PC-3 (cell line): ENCODE data around the gene OTUD3. TPM values are rescaled to one million over a fixed set of nuclear protein-coding genes. Genes with fewer than 3 reads are reported as not detected.

Source experiments
- ATAC-seq: fragments of 200-7000 bp; cut with Tn5 transposase; 2 replicates; pipeline ENCODE4 v1.9.1; 2020; ENCODE audit warnings: mild to moderate bottlenecking, moderate library complexity
- BruUV-seq: library from RNA; stranded (reverse); fragments of 400-500 nt; replicated peaks from 2 replicates; lab custom pipeline; 2021; lab: Mats Ljungman, UMichigan
- CTCF ChIA-PET: fragments of 300-600 bp; sonication (Branson Sonifier 250); formaldehyde crosslinking; loops from one replicate; lab custom pipeline; 2022; ENCODE audit warnings: antibody characterized with exemption; lab: Charles Lee
- POLR2A ChIA-PET: fragments of 300-600 bp; sonication (Branson Sonifier 250); formaldehyde crosslinking; loops from one replicate; lab custom pipeline; 2022; ENCODE audit warnings: antibody characterized with exemption; ENCODE audit not compliant: unreplicated experiment; lab: Charles Lee
- DNase-seq: peaks from one replicate; pipeline ENCODE4 v3.0.0-alpha.2; 2015
- H2AFZ ChIP-seq: fragments of 300-600 bp; sonication (generic); 2 replicates; pipeline ENCODE4 v1.6.0; 2016; ENCODE audit warnings: antibody characterized with exemption, low read length
- H3F3A ChIP-seq: fragments of 300-600 bp; sonication (generic); one replicate; pipeline ENCODE4 v1.6.0; 2017; ENCODE audit warnings: antibody characterized with exemption, low read length, control low read depth, mild to moderate bottlenecking; ENCODE audit not compliant: unreplicated experiment
- H3K27ac ChIP-seq: fragments of 300-600 bp; sonication (generic); 2 replicates; pipeline ENCODE4 v1.5.1; 2016; ENCODE audit warnings: mild to moderate bottlenecking, low read length
- H3K27me3 ChIP-seq: fragments of 300-600 bp; sonication (generic); 2 replicates; pipeline ENCODE4 v1.6.1; 2016; ENCODE audit warnings: low read length, mixed read lengths
- H3K36me3 ChIP-seq: fragments of 300-600 bp; sonication (generic); 2 replicates; pipeline ENCODE4 v1.6.1; 2016; ENCODE audit warnings: low read depth, mixed run types, low read length, mixed read lengths
- H3K4me1 ChIP-seq: fragments of 300-600 bp; sonication (generic); 2 replicates; pipeline ENCODE4 v1.5.1; 2016; ENCODE audit warnings: low read length; ENCODE audit not compliant: insufficient read depth
- H3K4me2 ChIP-seq: fragments of 300-600 bp; sonication (generic); 2 replicates; pipeline ENCODE4 v1.6.0; 2016; ENCODE audit warnings: low read length
- H3K4me3 ChIP-seq: fragments of 300-600 bp; sonication (generic); 2 replicates; pipeline ENCODE4 v1.5.1; 2016; ENCODE audit warnings: mild to moderate bottlenecking, low read length, mixed read lengths
- H3K79me2 ChIP-seq: fragments of 300-600 bp; sonication (generic); 2 replicates; pipeline ENCODE4 v1.6.1; 2017; ENCODE audit warnings: low read length, mixed read lengths
- H3K9ac ChIP-seq: fragments of 300-600 bp; sonication (generic); 2 replicates; pipeline ENCODE4 v1.6.0; 2016; ENCODE audit warnings: mild to moderate bottlenecking, low read length
- H3K9me2 ChIP-seq: fragments of 300-600 bp; sonication (generic); replicated peaks from 2 replicates; pipeline ENCODE4 v1.6.1; 2016; ENCODE audit warnings: mixed run types, low read length, mixed read lengths
- H3K9me3 ChIP-seq: fragments of 300-600 bp; sonication (generic); 2 replicates; pipeline ENCODE4 v1.6.1; 2016; ENCODE audit warnings: low read length, mixed read lengths
- H4K20me1 ChIP-seq: fragments of 300-600 bp; sonication (generic); 2 replicates; pipeline ENCODE4 v1.6.1; 2016; ENCODE audit warnings: low read length, mixed read lengths
- EZH2 ChIP-seq: fragments of 300-600 bp; sonication (generic); IDR thresholded peaks from one replicate; pipeline ENCODE4 v1.6.1; 2017; ENCODE audit warnings: antibody characterized with exemption, mild to moderate bottlenecking, low read length; ENCODE audit not compliant: unreplicated experiment
- EZH2phosphoT487 ChIP-seq: fragments of 300-600 bp; sonication (generic); IDR thresholded peaks from 2 replicates; pipeline ENCODE4 v1.6.1; 2018; ENCODE audit warnings: mild to moderate bottlenecking, antibody characterized with exemption, low read length, borderline replicate concordance
- intact Hi-C: fragments of 100-400 bp; cut with micrococcal nuclease; formaldehyde crosslinking; loops from 2 replicates; pipeline ENCODE4 v1.9.0; 2023
- total RNA-seq: library from RNA; depleted of rRNA; stranded (reverse); fragments of >200 nt; gene quantifications from 2 replicates; pipeline ENCODE4 v1.2.3, GENCODE V29; 2014
- TF ChIP-seq, protein P1 (sequence below): fragments of 300-600 bp; sonication (generic); conservative IDR thresholded peaks from 2 replicates; pipeline ENCODE4 v1.5.1; 2017; ENCODE audit warnings: antibody characterized with exemption, low read depth, mild to moderate bottlenecking, low read length

The OTUD3 gene
- total RNA-seq, 1 experiment from 2014 or later = 9.9 TPM

GRCh38 chr1:19938472-19938871 lies 56.3 kb downstream of the OTUD3 start:
- Histone ChIP-seq H3K4me3 (no peak overlapping the region), H4K20me1 (no peaks in the 10 kb centered on the region), H3K79me2 (no peaks in the 10 kb centered on the region), H3K9ac (no peak overlapping the region), H3K27ac (no peak overlapping the region), H2AFZ (no peak overlapping the region), H3K27me3 (no peaks in the 10 kb centered on the region), H3F3A (no peaks in the 10 kb centered on the region), H3K36me3 (no peaks in the 10 kb centered on the region), H3K9me2 (no peaks in the 10 kb centered on the region), H3K4me2 (no peak overlapping the region), H3K9me3 (no peaks in the 10 kb centered on the region), H3K4me1 (no peaks in the 10 kb centered on the region)
- intact Hi-C loops = no loop called here
- ChIA-PET POLR2A (no interaction called here), CTCF (no interaction called here)
- TF ChIP-seq, protein P1, sequence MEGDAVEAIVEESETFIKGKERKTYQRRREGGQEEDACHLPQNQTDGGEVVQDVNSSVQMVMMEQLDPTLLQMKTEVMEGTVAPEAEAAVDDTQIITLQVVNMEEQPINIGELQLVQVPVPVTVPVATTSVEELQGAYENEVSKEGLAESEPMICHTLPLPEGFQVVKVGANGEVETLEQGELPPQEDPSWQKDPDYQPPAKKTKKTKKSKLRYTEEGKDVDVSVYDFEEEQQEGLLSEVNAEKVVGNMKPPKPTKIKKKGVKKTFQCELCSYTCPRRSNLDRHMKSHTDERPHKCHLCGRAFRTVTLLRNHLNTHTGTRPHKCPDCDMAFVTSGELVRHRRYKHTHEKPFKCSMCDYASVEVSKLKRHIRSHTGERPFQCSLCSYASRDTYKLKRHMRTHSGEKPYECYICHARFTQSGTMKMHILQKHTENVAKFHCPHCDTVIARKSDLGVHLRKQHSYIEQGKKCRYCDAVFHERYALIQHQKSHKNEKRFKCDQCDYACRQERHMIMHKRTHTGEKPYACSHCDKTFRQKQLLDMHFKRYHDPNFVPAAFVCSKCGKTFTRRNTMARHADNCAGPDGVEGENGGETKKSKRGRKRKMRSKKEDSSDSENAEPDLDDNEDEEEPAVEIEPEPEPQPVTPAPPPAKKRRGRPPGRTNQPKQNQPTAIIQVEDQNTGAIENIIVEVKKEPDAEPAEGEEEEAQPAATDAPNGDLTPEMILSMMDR = no peak
- TF ChIP-seq EZH2phosphoT487 = no peak
- TF ChIP-seq EZH2 = no peak
- DNase-seq (no peak), ATAC-seq (no peak)
- BruUV-seq = no TSS peak

DNA sequence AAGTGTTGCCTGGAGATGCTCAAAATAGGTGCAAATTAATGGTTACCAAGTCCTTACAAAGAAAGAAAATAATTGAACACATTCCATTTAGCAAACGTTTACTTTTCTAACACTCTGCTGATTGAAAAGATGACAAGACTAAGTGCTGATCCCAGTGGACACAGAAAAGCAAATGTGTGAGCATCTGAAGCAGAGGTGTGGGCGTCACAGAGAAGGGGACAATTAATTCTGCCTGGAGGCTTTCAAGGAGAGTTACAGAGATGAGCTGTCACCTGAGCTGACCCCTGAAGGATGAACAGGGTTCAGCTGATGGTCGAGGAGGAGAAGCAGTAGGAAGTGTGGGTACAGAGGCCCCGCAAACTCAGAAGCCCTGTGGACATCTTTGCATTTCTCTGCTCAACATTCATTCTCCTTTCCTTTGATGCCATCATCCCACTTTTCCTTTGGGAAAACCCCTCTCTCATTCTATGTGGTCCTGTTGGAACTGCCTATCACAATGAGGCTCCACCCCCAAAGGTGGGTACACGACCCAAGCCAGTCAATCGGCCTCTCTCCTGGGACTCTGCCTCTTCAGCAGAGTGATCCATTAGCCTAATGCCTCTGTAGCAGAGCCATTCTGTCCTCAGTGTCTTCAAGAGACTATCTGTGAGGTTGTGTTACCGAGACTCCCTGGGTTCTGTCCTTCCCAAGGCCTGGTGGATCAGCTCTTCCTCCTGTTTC lies 58.5 kb downstream of the OTUD3 start:
- H3K9me3 ChIP-seq = no peaks in the 10 kb centered on the region
- no peaks in the 10 kb centered on the region for H4K20me1 ChIP-seq
- H3K27ac ChIP-seq = no peak overlapping the region
- intact Hi-C loops = no loop called here
- no peak overlapping the region for H2AFZ ChIP-seq
- CTCF ChIA-PET = no interaction called here
- H3K4me2 ChIP-seq = no peak overlapping the region
- H3K36me3 ChIP-seq = no peaks in the 10 kb centered on the region
- no peaks in the 10 kb centered on the region for H3K79me2 ChIP-seq
- no TSS peak for BruUV-seq
- ATAC-seq = no peak
- no peak for DNase-seq
- POLR2A ChIA-PET = no interaction called here
- H3K9ac ChIP-seq = no peak overlapping the region
- H3K9me2 ChIP-seq = no peaks in the 10 kb centered on the region
- no peaks in the 10 kb centered on the region for H3F3A ChIP-seq
- H3K4me3 ChIP-seq = no peak overlapping the region
- TF ChIP-seq, protein P1 = no peak
- TF ChIP-seq EZH2 = no peak
- TF ChIP-seq EZH2phosphoT487 = no peak
- H3K27me3 ChIP-seq = no peaks in the 10 kb centered on the region
- H3K4me1 ChIP-seq = no peaks in the 10 kb centered on the region

DNA sequence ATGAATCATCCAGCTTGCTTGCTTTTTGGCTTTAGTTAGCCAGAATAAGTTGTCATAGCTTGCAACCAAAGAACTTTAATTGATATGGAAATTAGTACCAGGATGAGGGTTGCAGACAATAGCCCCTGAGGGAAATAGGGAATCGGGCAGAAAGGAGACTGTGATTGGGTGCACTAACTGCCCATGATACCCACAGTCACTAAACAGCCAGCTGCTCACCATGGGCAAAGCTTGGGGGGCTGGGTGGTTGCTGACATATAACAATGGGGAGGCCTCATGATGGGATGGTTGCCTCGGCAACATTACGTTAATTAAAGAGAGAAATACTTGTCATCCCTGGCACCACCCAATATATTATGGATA lies 59.0 kb downstream of the OTUD3 start:
- Histone ChIP-seq H3K4me1 (no peaks in the 10 kb centered on the region), H3F3A (no peaks in the 10 kb centered on the region), H4K20me1 (no peaks in the 10 kb centered on the region), H3K27me3 (no peaks in the 10 kb centered on the region), H3K9me2 (no peaks in the 10 kb centered on the region), H3K79me2 (no peaks in the 10 kb centered on the region), H3K4me2 (no peak overlapping the region), H3K9ac (no peak overlapping the region), H3K27ac (no peak overlapping the region), H3K4me3 (no peak overlapping the region), H3K36me3 (no peaks in the 10 kb centered on the region), H2AFZ (no peak overlapping the region), H3K9me3 (no peaks in the 10 kb centered on the region)
- POLR2A ChIA-PET = no interaction called here
- BruUV-seq = no TSS peak
- no peak for TF ChIP-seq EZH2phosphoT487
- TF ChIP-seq EZH2 = no peak
- TF ChIP-seq, protein P1 = no peak
- ATAC-seq = no peak
- intact Hi-C loops = no loop called here
- DNase-seq = no peak
- CTCF ChIA-PET = no interaction called here
